Measurements from ENCODE around the gene SPARC.

Gene SPARC

GRCh38 chr5:151665613-151666012 is 21.1 kb downstream of the SPARC start:
- H3K27ac ChIP-seq = peak overlapping the region in 16 of 21 experiments; percentile 9 to 83 (median 64)

GRCh38 chr5:151664694-151665585 is 21.8 kb downstream of the SPARC start:
- Histone ChIP-seq H3K4me3 (no peak overlapping the region), H3K27ac (peak overlapping the region in 18 of 21 experiments; percentile 5 to 83 (median 64))

More at GRCh38 chr5:151665613-151666012, 21.1 kb downstream of the SPARC start:
- no peak overlapping the region for H3K4me3 ChIP-seq

GRCh38 chr5:151663617-151664293 is 23.0 kb downstream of the SPARC start:
- Histone ChIP-seq H3K4me3 (no peak overlapping the region), H3K27ac (peak overlapping the region in 19 of 21 experiments; percentile 14 to 83 (median 63))

GRCh38 chr5:151662805-151663204 is 23.9 kb downstream of the SPARC start:
- H3K4me3 ChIP-seq = no peak overlapping the region
- H3K27ac ChIP-seq = peak overlapping the region in 13 of 21 experiments; percentile 19 to 83 (median 66)

GRCh38 chr5:151661968-151662732 is 24.6 kb downstream of the SPARC start:
- no peak overlapping the region for H3K4me3 ChIP-seq
- peak overlapping the region in 9 of 21 experiments; percentile 19 to 83 (median 70) for H3K27ac ChIP-seq

GRCh38 chr5:151660616-151661495 is 25.9 kb downstream of the SPARC start:
- peak overlapping the region in 5 of 21 experiments; percentile 13 to 41 (median 25) for H3K27ac ChIP-seq
- H3K4me3 ChIP-seq = no peak overlapping the region

- H3K27ac ChIP-seq = peak overlapping the region in 6 of 21 experiments; percentile 11 to 78 (median 40)
- no peak overlapping the region for H3K4me3 ChIP-seq
Observed at GRCh38 chr5:151659001-151659754, 27.5 kb downstream of the SPARC start.

GRCh38 chr5:151657114-151657513 is 29.6 kb downstream of the SPARC start:
- Histone ChIP-seq H3K4me3 (no peak overlapping the region), H3K27ac (no peak overlapping the region)

GRCh38 chr5:151656311-151656710 is 30.4 kb downstream of the SPARC start:
- Histone ChIP-seq H3K4me3 (no peak overlapping the region), H3K27ac (no peak overlapping the region)

GRCh38 chr5:151651997-151652645 is 34.6 kb downstream of the SPARC start:
- Histone ChIP-seq H3K4me3 (no peak overlapping the region), H3K27ac (no peak overlapping the region)

GRCh38 chr5:151648988-151649387 is 37.7 kb downstream of the SPARC start:
- Histone ChIP-seq H3K4me3 (no peak overlapping the region), H3K27ac (peak overlapping the region in 3 of 21 experiments; percentile 17 to 73 (median 39))

- H3K4me3 ChIP-seq = no peak overlapping the region
- peak overlapping the region in 1 of 21 experiments; percentile 22 for H3K27ac ChIP-seq
Observed at GRCh38 chr5:151648089-151648488, 38.6 kb downstream of the SPARC start.

GRCh38 chr5:151647320-151647861 is 39.3 kb downstream of the SPARC start:
- Histone ChIP-seq H3K4me3 (no peak overlapping the region), H3K27ac (peak overlapping the region in 10 of 21 experiments; percentile 7 to 69 (median 34))

GRCh38 chr5:151646334-151646733 is 40.4 kb downstream of the SPARC start:
- H3K27ac ChIP-seq = peak overlapping the region in 7 of 21 experiments; percentile 42 to 74 (median 60)
- H3K4me3 ChIP-seq = no peak overlapping the region

GRCh38 chr5:151643388-151643787 is 43.3 kb downstream of the SPARC start:
- Histone ChIP-seq H3K27ac (no peak overlapping the region), H3K4me3 (no peak overlapping the region)

- Histone ChIP-seq H3K27ac (no peak overlapping the region), H3K4me3 (no peak overlapping the region)
Observed at GRCh38 chr5:151642472-151643140, 44.1 kb downstream of the SPARC start.

GRCh38 chr5:151638619-151639018 is 48.1 kb downstream of the SPARC start:
- peak overlapping the region in 7 of 21 experiments; percentile 6 to 72 (median 38) for H3K27ac ChIP-seq
- no peak overlapping the region for H3K4me3 ChIP-seq

Measured in skin epidermis (tissue), 12 donors.